Endothelial cell of umbilical vein (primary cell): ENCODE measurements around the gene VIPR2. TPM values are rescaled to one million over a fixed set of nuclear protein-coding genes. Genes with fewer than 3 reads are reported as not detected.

Experiments used
- BruUV-seq: library from RNA; stranded (reverse); fragments of 400-500 nt; replicated peaks from 2 replicates; lab custom pipeline; 2021; lab: Mats Ljungman, UMichigan
- CTCF ChIA-PET: fragments of 300-600, 350-600 bp; sonication (Branson Sonifier 250); formaldehyde crosslinking; loops from one replicate; lab custom pipeline; 2021; ENCODE audit warnings: antibody characterized with exemption, inconsistent platforms; lab: Charles Lee
- POLR2A ChIA-PET: fragments of 300-600, 350-600 bp; sonication (Branson Sonifier 250); formaldehyde crosslinking; loops from one replicate; lab custom pipeline; 2021; ENCODE audit warnings: antibody characterized with exemption, inconsistent platforms; lab: Charles Lee
- DNase-seq: peaks from one replicate; pipeline ENCODE4 v3.0.0-alpha.2; 2011; ENCODE audit warnings: low read depth, low spot score
- FAIRE-seq: peaks from 2 replicates; lab custom pipeline; 2011; peaks lifted over from hg19 to GRCh38; lab: Jason Lieb, UNC
- H2AFZ ChIP-seq: 2 replicates; pipeline ENCODE4 v1.6.0; 2012; ENCODE audit warnings: low read depth, low read length, control low read depth, inconsistent platforms
- H3K27ac ChIP-seq: 2 replicates; pipeline ENCODE4 v1.5.1; 2011; ENCODE audit warnings: low read depth, mild to moderate bottlenecking, control low read depth, low read length, moderate library complexity; ENCODE audit not compliant: insufficient read depth
- H3K27me3 ChIP-seq, 2 experiments: 2 replicates each; pipeline versions ENCODE4 v1.6.0 to v1.6.1; 2011; ENCODE audit warnings: low read length in 2 of 2, mixed read lengths in 1 of 2; ENCODE audit not compliant: control insufficient read depth in 2 of 2, insufficient read depth in 2 of 2
- H3K36me3 ChIP-seq, 2 experiments: 2 replicates in 1 of 2; 3 replicates in 1 of 2; pipeline ENCODE4 v1.5.1; 2011; ENCODE audit warnings: low read length in 2 of 2, mild to moderate bottlenecking in 1 of 2, moderate library complexity in 1 of 2; ENCODE audit not compliant: control insufficient read depth in 2 of 2, insufficient read depth in 2 of 2; ENCODE audit errors: extremely low read depth in 1 of 2
- H3K4me1 ChIP-seq: 3 replicates; pipeline ENCODE4 v1.5.1; 2011; ENCODE audit warnings: mild to moderate bottlenecking, low read length; ENCODE audit not compliant: control insufficient read depth, insufficient read depth; ENCODE audit errors: extremely low read depth
- H3K4me2 ChIP-seq: 2 replicates; pipeline ENCODE4 v1.6.1; 2011; ENCODE audit warnings: low read length, control low read depth, mixed read lengths; ENCODE audit not compliant: insufficient read depth
- H3K4me3 ChIP-seq, 3 experiments: fragments of 200-600 bp in 1 of 3; sonication (generic), shearing (Covaris generic) in 1 of 3; replicated peaks in 1 of 3; 2 replicates each; pipeline ENCODE4 v1.5.1; 2011 to 2016; ENCODE audit warnings: control low read depth in 3 of 3, low read length in 3 of 3, mild to moderate bottlenecking in 2 of 3, inconsistent platforms in 1 of 3, low read depth in 1 of 3, moderate library complexity in 1 of 3; ENCODE audit not compliant: insufficient read depth in 1 of 3
- H3K79me2 ChIP-seq: 2 replicates; pipeline ENCODE4 v1.6.0; 2012; ENCODE audit warnings: low read length, inconsistent platforms; ENCODE audit not compliant: control insufficient read depth, insufficient read depth
- H3K9ac ChIP-seq: replicated peaks from 2 replicates; pipeline ENCODE3; 2011; ENCODE audit warnings: low read length, control low read depth; ENCODE audit not compliant: insufficient read depth; ENCODE audit errors: extremely low read depth
- H3K9me1 ChIP-seq: replicated peaks from 3 replicates; pipeline ENCODE4 v1.6.0; 2011; ENCODE audit warnings: mild to moderate bottlenecking, low read length; ENCODE audit not compliant: control insufficient read depth, insufficient read depth; ENCODE audit errors: extremely low read depth
- H3K9me3 ChIP-seq: replicated peaks from 2 replicates; pipeline ENCODE4 v1.5.1; 2012; ENCODE audit warnings: low read length, inconsistent platforms; ENCODE audit not compliant: control insufficient read depth, insufficient read depth
- H4K20me1 ChIP-seq: replicated peaks from 2 replicates; pipeline ENCODE3; 2011; ENCODE audit warnings: mild to moderate bottlenecking, low read length; ENCODE audit not compliant: control insufficient read depth, insufficient read depth; ENCODE audit errors: extremely low read depth
- EZH2 ChIP-seq: IDR thresholded peaks from 2 replicates; pipeline ENCODE4 v1.6.1; 2012; ENCODE audit warnings: borderline replicate concordance, low read depth, mild to moderate bottlenecking, moderate library complexity, low read length, inconsistent platforms; ENCODE audit not compliant: severe bottlenecking
- FOS ChIP-seq: IDR thresholded peaks from 2 replicates; pipeline ENCODE4 v1.6.1; 2011; ENCODE audit warnings: mild to moderate bottlenecking, low read length, moderate library complexity, borderline replicate concordance; ENCODE audit not compliant: insufficient read depth
- GATA2 ChIP-seq: IDR thresholded peaks from 2 replicates; pipeline ENCODE4 v1.7.0; 2011; ENCODE audit warnings: low read depth, mild to moderate bottlenecking, moderate library complexity, mixed read lengths, low read length; ENCODE audit not compliant: insufficient read length, insufficient read depth
- JUN ChIP-seq: IDR thresholded peaks from 2 replicates; pipeline ENCODE4 v1.6.1; 2011; ENCODE audit warnings: borderline replicate concordance, low read depth; ENCODE audit not compliant: insufficient read length, insufficient read depth
- MYC ChIP-seq: IDR thresholded peaks from one replicate; pipeline ENCODE4 v1.6.1; 2011; ENCODE audit warnings: mild to moderate bottlenecking, low read depth, low read length
- POLR2AphosphoS5 ChIP-seq: IDR thresholded peaks from 2 replicates; pipeline ENCODE4 v1.6.1; 2012; ENCODE audit warnings: low read depth, mild to moderate bottlenecking, control low read depth, low read length, moderate library complexity; ENCODE audit not compliant: insufficient read depth
- dilution Hi-C: fragments of 300-500 bp; cut with MboI; formaldehyde crosslinking; loops from one replicate; pipeline ENCODE4 v1.15.0; 2019; ENCODE audit warnings: low sequenced_read_pairs; ENCODE audit not compliant: extremely low pct_ligation_motif_present
- intact Hi-C: fragments of 100-400 bp; cut with micrococcal nuclease; formaldehyde crosslinking; loops from one replicate; pipeline ENCODE4 v1.10.0; 2022
- polyA plus RNA-seq, 4 experiments: library from polyadenylated mRNA; depleted of rRNA in 3 of 4; stranded (reverse) in 3 of 4; unstranded in 1 of 4; fragments of >200 nt; gene quantifications; 2 replicates each; pipeline versions ENCODE4 v1.2.1 to v1.2.3, GENCODE V29; 2011 to 2012; ENCODE audit warnings: missing spikeins in 1 of 4
- total RNA-seq: library from RNA; stranded (reverse); gene quantifications from 2 replicates; pipeline ENCODE4 v1.2.3, GENCODE V29; 2021
- TF ChIP-seq, protein P1 (sequence below), 2 donors: IDR thresholded peaks; 1 replicate in 1 of 2; 2 replicates in 1 of 2; pipeline ENCODE4 v1.5.1; 2011; ENCODE audit warnings: low read length in 2 of 2, mild to moderate bottlenecking in 2 of 2, moderate library complexity in 2 of 2, control low read depth in 1 of 2, inconsistent platforms in 1 of 2, low read depth in 1 of 2; ENCODE audit not compliant: insufficient read depth in 1 of 2; ENCODE audit errors: extremely low read depth in 1 of 2
- TF ChIP-seq, protein P2 (sequence below): IDR thresholded peaks from 2 replicates; pipeline ENCODE4 v1.6.1; 2011; ENCODE audit not compliant: insufficient read depth, insufficient read length

Gene VIPR2
- total and polyA plus RNA-seq, 2 donors (not counting 3 experiments of a cell fraction or from before 2014, with no cell fraction given), result not detected

DNA sequence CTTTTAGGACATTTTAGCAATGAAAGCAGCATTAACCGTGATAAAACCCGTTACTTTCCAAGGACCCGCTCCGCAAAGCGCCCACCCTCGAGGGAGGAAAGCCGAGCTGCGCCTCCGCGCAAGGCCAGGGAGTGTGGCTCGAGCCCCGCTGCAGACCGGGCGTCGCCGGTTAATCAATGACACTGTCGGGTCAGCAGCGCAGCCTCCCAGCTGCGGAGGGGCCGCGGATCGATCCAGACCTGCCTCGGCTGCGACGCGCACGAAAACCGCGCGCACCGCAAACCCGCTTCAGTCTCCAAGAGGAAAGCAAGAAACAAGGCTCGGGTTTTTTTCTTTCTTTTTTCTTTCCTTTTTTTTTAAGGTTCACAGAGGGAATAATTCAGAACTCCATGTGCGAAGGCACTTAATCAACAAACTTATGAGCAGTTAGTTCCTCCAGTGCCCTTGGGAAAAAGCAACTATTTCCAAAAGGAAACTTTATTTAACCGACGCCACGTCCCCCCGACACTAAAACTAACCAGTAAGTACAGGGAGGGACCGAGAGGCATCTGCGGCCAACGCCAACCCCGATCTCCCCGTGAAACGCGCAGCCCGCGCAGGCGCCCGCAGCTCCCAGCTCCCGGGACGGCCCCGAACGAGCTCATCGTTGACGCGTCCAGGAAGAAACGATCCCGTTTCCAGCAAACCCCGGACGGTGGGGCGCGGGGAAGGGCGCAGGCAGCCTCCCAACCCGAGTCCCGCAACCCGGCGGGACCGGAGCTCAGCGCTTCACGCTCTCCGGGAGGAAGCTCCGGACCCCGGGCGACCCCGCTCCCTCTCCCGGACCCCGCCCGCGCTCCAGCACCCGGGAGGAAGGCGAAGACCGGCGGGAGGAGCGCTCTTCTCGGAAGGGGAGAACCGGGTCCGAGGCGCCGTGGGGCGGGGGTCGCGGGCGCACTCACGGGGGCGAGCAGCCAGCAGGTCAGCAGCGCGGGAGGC lies 598 bp downstream of the VIPR2 start:
- no peaks in the 10 kb centered on the region for H4K20me1 ChIP-seq
- no peak overlapping the region for H3K4me3 ChIP-seq
- no peaks in the 10 kb centered on the region for H3K36me3 ChIP-seq
- ChIA-PET CTCF (no interaction called here), POLR2A (no interaction called here)
- peaks cover 10 to 32% of the 10 kb centered on the region in 2 experiments for H3K27me3 ChIP-seq
- DNase-seq (no peak), FAIRE-seq (no peak)
- no peaks in the 10 kb centered on the region for H3K79me2 ChIP-seq
- H3K27ac ChIP-seq, result no peak overlapping the region
- peak overlapping the region; percentile 24 for H3K4me2 ChIP-seq
- intact Hi-C loops (no loop called here), dilution Hi-C loops (no loop called here)
- no peaks in the 10 kb centered on the region for H3K9me1 ChIP-seq
- TF ChIP-seq JUN, result no peak
- TF ChIP-seq EZH2, result peak; percentile 58
- no peak overlapping the region for H2AFZ ChIP-seq
- H3K4me1 ChIP-seq, result peaks cover 2% of the 10 kb centered on the region
- no peak overlapping the region for H3K9ac ChIP-seq
- H3K9me3 ChIP-seq, result no peaks in the 10 kb centered on the region
- no TSS peak for BruUV-seq

DNA sequence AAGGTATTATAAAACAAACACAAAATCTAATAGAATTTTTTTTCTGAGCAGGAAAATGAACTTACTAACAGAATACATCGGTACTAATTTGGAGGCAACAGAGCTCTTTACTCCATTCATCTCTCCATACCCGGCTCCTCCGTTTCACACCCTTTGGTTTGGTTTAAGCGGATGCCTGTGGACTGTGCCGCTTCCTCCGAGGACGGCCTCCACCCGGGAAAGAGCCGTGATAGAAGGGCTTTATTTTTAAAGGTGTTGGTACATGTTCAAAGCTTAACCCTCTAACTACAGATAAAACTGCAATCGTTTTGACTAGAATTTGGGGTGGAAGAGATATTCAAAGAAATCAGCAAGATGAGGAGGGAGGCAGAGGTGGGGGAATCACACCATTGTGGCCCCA lies 1.9 kb downstream of the VIPR2 start:
- dilution Hi-C loops, result no loop called here
- intact Hi-C loops, result no loop called here
- peaks cover 2% of the 10 kb centered on the region for H3K4me1 ChIP-seq
- BruUV-seq, result no TSS peak
- peaks cover 10 to 32% of the 10 kb centered on the region in 2 experiments for H3K27me3 ChIP-seq
- H3K36me3 ChIP-seq, result no peaks in the 10 kb centered on the region
- H3K79me2 ChIP-seq, result no peaks in the 10 kb centered on the region
- H3K9me1 ChIP-seq, result no peaks in the 10 kb centered on the region
- no peak overlapping the region for H3K4me3 ChIP-seq
- H2AFZ ChIP-seq, result no peak overlapping the region
- no peak overlapping the region for H3K27ac ChIP-seq
- DNase-seq (no peak), FAIRE-seq (no peak)
- no peak overlapping the region for H3K4me2 ChIP-seq
- H4K20me1 ChIP-seq, result no peaks in the 10 kb centered on the region
- no peaks in the 10 kb centered on the region for H3K9me3 ChIP-seq
- H3K9ac ChIP-seq, result no peak overlapping the region
- ChIA-PET POLR2A (no interaction called here), CTCF (interaction anchor here (0.7 kb wide), 1 partner anchor 18 kb away, joined by 3 read pairs; no protein-coding TSS in a partner anchor)
- TF ChIP-seq JUN, result no peak
- TF ChIP-seq, protein P1, sequence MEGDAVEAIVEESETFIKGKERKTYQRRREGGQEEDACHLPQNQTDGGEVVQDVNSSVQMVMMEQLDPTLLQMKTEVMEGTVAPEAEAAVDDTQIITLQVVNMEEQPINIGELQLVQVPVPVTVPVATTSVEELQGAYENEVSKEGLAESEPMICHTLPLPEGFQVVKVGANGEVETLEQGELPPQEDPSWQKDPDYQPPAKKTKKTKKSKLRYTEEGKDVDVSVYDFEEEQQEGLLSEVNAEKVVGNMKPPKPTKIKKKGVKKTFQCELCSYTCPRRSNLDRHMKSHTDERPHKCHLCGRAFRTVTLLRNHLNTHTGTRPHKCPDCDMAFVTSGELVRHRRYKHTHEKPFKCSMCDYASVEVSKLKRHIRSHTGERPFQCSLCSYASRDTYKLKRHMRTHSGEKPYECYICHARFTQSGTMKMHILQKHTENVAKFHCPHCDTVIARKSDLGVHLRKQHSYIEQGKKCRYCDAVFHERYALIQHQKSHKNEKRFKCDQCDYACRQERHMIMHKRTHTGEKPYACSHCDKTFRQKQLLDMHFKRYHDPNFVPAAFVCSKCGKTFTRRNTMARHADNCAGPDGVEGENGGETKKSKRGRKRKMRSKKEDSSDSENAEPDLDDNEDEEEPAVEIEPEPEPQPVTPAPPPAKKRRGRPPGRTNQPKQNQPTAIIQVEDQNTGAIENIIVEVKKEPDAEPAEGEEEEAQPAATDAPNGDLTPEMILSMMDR (IDR thresholded peaks at IDR 0.05; ENCODE audit: extremely low read depth in 1 of 2, insufficient read depth in 1 of 2, low read depth in 1 of 2, low read length in 2 of 2), result no peak
- TF ChIP-seq GATA2, result no peak
- TF ChIP-seq MYC, result no peak
- no peak for TF ChIP-seq FOS
- TF ChIP-seq, protein P2, sequence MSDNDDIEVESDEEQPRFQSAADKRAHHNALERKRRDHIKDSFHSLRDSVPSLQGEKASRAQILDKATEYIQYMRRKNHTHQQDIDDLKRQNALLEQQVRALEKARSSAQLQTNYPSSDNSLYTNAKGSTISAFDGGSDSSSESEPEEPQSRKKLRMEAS, result no peak
- no peak for TF ChIP-seq EZH2
- TF ChIP-seq POLR2AphosphoS5, result no peak
